Spleen (tissue), 11 donors: Measurements from ENCODE around the gene PRPH2. TPM values are rescaled to one million over a fixed set of nuclear protein-coding genes. Genes with fewer than 3 reads are reported as not detected.

Experiments
- DNase-seq: peaks from one replicate; pipeline ENCODE4 v3.0.0-alpha.2; 2020
- H3K27ac ChIP-seq, 8 donors: fragments of 200-600 bp; sonication (generic) in 7 of 8; 1 replicate in 4 of 8; 2 replicates in 4 of 8; pipeline versions ENCODE4 v1.5.0 to v1.8.0; 2016 to 2021; ENCODE audit warnings: inconsistent platforms in 4 of 8, mild to moderate bottlenecking in 4 of 8, moderate library complexity in 1 of 8
- H3K27me3 ChIP-seq, 7 donors: fragments of 200-600 bp; sonication (generic) in 6 of 7; replicated peaks in 1 of 7; 1 replicate in 4 of 7; 2 replicates in 3 of 7; pipeline versions ENCODE4 v1.5.0 to v1.8.0; 2016 to 2021; ENCODE audit warnings: inconsistent platforms in 3 of 7, mild to moderate bottlenecking in 1 of 7
- H3K36me3 ChIP-seq, 6 donors: fragments of 200-600 bp; sonication (generic) in 5 of 6; 1 replicate in 4 of 6; 2 replicates in 2 of 6; pipeline versions ENCODE4 v1.5.0 to v1.8.0; 2016 to 2021; ENCODE audit warnings: inconsistent platforms in 2 of 6
- H3K4me1 ChIP-seq, 6 donors: fragments of 200-600 bp; sonication (generic) in 5 of 6; 1 replicate in 3 of 6; 2 replicates in 3 of 6; pipeline versions ENCODE4 v1.5.0 to v1.8.0; 2016 to 2021; ENCODE audit warnings: inconsistent platforms in 3 of 6
- H3K4me3 ChIP-seq, 8 donors: fragments of 200-600 bp; sonication (generic) in 7 of 8; 1 replicate in 4 of 8; 2 replicates in 4 of 8; pipeline versions ENCODE4 v1.5.0 to v1.8.0; 2016 to 2021; ENCODE audit warnings: inconsistent platforms in 4 of 8, mild to moderate bottlenecking in 4 of 8, moderate library complexity in 2 of 8
- H3K9me3 ChIP-seq, 8 donors: fragments of 200-600 bp; sonication (generic) in 7 of 8; 1 replicate in 4 of 8; 2 replicates in 4 of 8; pipeline versions ENCODE4 v1.5.0 to v1.8.0; 2016 to 2021; ENCODE audit warnings: inconsistent platforms in 4 of 8
- POLR2A ChIP-seq, 3 donors: fragments of 450-650 bp; IDR thresholded peaks; one replicate each; pipeline ENCODE4 v1.5.1; 2017; ENCODE audit warnings: antibody characterized with exemption in 3 of 3, mild to moderate bottlenecking in 1 of 3
- POLR2AphosphoS5 ChIP-seq, 3 donors: sonication (generic); formaldehyde crosslinking; IDR thresholded peaks; one replicate each; pipeline ENCODE4 v1.5.1; 2017; ENCODE audit warnings: antibody characterized with exemption in 3 of 3
- WGBS, 5 donors: extraction: QIAGEN DNeasy Blood & Tissue Kit in 3 of 5; methylation state at CpG; one replicate each; pipeline versions ENCODE4 v1.1.5 to v1.1.7; 2013 to 2018; 5-methylcytosine and 5-hydroxymethylcytosine counted together
- intact Hi-C: fragments of 100-400 bp; cut with DNase I; formaldehyde crosslinking; loops from one replicate; pipeline ENCODE4 v1.15.0; 2023; ENCODE audit warnings: low total_unique reads
- polyA plus RNA-seq, 3 donors: library from polyadenylated mRNA; stranded (reverse); fragments of 200-250 nt; gene quantifications; one replicate each; pipeline ENCODE4 v1.2.1, GENCODE V29; 2013
- total RNA-seq, 7 donors: library from RNA; depleted of rRNA in 3 of 7; stranded (reverse); fragments of >200 nt in 3 of 7; fragmentation: NEBNext Ultra II Directional in 4 of 7; extraction: Animal tissue kit (Norgen Biotek cat#: 25700) in 4 of 7; gene quantifications; one replicate each; pipeline versions ENCODE4 v1.1.0 to v1.2.1, GENCODE V29; 2016 to 2021
- TF ChIP-seq, protein P1 (sequence below), 11 experiments: fragments of 200-600 bp in 7 of 11; fragments of 450-650 bp in 4 of 11; sonication (generic) in 4 of 11; IDR thresholded peaks in 8 of 11; conservative IDR thresholded peaks in 3 of 11; 1 replicate in 7 of 11; 2 replicates in 4 of 11; pipeline versions ENCODE4 v1.4.0 to v1.8.0; 2016 to 2021; ENCODE audit warnings: antibody characterized with exemption in 11 of 11, inconsistent platforms in 4 of 11, mild to moderate bottlenecking in 1 of 11
- donor health status: healthy with polysubstance abuse.
- donor health status: DM: no; HTN: no; CAD: no; lungs with moderate emphysema.
- donor health status: DM: no; HTN: no; CAD: no.
- donor health status: Bipolar disorder and iron deficiency.
- donor health status: healthy.
- donor health status: DM: no; HTN: no; CAD: no.
- donor health status: DM: yes; HTN: yes; CAD: no.

PRPH2 gene
- total and polyA plus RNA-seq, 10 donors = 0.27 to 1.8 (median 0.73) TPM

DNA sequence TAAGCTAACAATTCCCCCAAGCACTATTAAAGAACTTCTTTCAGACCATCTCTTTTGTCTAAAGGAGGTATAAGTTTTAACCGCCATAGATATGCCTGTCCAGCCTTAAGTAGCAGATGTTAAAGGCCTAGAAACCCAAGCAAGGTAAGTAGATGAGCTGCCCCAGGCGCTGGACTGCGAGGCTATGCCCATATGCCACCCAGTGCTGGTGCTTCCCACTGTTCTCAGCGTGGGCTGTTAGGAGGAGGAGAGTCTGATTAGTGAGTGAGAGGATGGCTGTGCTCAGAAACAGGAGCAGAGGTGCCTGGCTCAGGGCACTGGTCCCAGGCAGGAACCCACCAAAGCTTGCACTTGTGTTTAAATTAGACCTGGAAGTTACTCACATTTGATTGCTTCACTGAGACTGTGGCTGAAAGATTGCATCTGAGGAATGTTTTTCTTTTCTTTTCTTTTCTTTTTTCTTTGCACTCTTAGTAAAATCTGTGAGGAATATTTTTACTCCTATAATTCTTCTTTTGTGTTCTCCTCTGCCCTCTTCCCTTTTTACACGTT, 32.2 kb downstream of the PRPH2 start:
- 91 to 98% (median 93%) methylated on average over 5 of the region's 5 CpGs for WGBS, 5 donors

DNA sequence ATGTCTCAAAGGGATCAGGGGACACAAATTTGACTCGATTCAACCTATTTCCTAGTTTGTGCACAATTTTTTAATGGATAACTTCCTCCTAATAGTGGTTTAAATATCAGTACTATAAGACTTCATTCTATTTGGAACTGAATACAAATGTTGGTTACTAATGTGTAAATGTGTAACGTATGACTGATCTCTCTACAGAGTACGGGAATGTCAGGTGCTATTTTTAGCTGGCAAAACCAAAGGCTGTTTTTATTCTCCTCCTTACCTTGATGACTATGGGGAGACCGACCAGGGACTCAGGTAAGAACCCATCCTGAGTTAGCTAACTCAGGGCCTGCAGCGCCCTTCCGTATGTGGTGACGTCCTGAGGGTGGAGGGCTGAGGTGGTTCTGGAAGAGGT, 33.0 kb downstream of the PRPH2 start:
- H3K36me3 ChIP-seq = peaks cover 3 to 99% (median 85%) of the 10 kb centered on the region in 6 donors

More for the DNA sequence above, 32.2 kb downstream of the PRPH2 start:
- peak overlapping the region in 2 of 8 donors; percentile 2 to 55 for H3K27ac ChIP-seq
- peaks cover 0 to 16% (median 5%) of the 10 kb centered on the region in 6 donors for H3K4me1 ChIP-seq
- H3K27me3 ChIP-seq = no peaks in the 10 kb centered on the region
- no peak for DNase-seq
- no peak overlapping the region for H3K4me3 ChIP-seq
- H3K36me3 ChIP-seq = peaks cover 3 to 99% (median 78%) of the 10 kb centered on the region in 6 donors
- no peaks in the 10 kb centered on the region for H3K9me3 ChIP-seq
- TF ChIP-seq POLR2A (IDR thresholded peaks at IDR 0.05) (no peak), POLR2AphosphoS5 (IDR thresholded peaks at IDR 0.05) (no peak)
- TF ChIP-seq, protein P1, sequence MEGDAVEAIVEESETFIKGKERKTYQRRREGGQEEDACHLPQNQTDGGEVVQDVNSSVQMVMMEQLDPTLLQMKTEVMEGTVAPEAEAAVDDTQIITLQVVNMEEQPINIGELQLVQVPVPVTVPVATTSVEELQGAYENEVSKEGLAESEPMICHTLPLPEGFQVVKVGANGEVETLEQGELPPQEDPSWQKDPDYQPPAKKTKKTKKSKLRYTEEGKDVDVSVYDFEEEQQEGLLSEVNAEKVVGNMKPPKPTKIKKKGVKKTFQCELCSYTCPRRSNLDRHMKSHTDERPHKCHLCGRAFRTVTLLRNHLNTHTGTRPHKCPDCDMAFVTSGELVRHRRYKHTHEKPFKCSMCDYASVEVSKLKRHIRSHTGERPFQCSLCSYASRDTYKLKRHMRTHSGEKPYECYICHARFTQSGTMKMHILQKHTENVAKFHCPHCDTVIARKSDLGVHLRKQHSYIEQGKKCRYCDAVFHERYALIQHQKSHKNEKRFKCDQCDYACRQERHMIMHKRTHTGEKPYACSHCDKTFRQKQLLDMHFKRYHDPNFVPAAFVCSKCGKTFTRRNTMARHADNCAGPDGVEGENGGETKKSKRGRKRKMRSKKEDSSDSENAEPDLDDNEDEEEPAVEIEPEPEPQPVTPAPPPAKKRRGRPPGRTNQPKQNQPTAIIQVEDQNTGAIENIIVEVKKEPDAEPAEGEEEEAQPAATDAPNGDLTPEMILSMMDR (IDR thresholded peaks at IDR 0.05 in 8 of 11, conservative IDR thresholded peaks at IDR 0.05 in 3 of 11) = no peak
- intact Hi-C loops = no loop called here

DNA sequence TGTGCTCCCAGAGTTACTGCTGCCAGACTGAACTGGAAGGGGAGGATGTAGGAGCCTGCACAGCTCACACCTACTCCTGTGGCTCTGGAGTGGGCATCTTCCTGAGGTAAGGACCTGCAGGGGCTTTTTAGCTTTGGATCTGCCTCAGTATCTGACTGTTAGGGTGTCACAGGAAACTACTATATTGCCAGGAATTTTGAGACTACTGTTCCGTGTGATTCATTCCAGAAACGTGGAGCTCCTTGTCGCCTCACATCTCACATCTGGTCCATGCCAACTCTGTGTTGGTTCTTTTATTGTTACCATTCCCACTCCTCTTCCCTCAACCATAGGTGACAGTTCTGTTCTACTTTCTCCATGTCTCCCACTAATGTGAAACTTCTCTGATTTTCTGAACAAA, 34.1 kb downstream of the PRPH2 start:
- WGBS, 5 donors = 81 to 97% (median 87%) methylated on average over 3 of the region's 3 CpGs
- no peak for DNase-seq
- H3K36me3 ChIP-seq = peaks cover 3 to 99% (median 91%) of the 10 kb centered on the region in 6 donors
- intact Hi-C loops = no loop called here
- no peaks in the 10 kb centered on the region for H3K9me3 ChIP-seq
- no peaks in the 10 kb centered on the region for H3K27me3 ChIP-seq
- H3K27ac ChIP-seq = no peak overlapping the region
- peaks cover 0 to 6% (median 0%) of the 10 kb centered on the region in 6 donors for H3K4me1 ChIP-seq
- H3K4me3 ChIP-seq = no peak overlapping the region
- no peak for TF ChIP-seq POLR2A (IDR thresholded peaks at IDR 0.05)
- no peak for TF ChIP-seq POLR2AphosphoS5 (IDR thresholded peaks at IDR 0.05)
- TF ChIP-seq, protein P1 (IDR thresholded peaks at IDR 0.05 in 8 of 11, conservative IDR thresholded peaks at IDR 0.05 in 3 of 11) = no peak

More for the DNA sequence above, 33.0 kb downstream of the PRPH2 start:
- no peaks in the 10 kb centered on the region for H3K27me3 ChIP-seq
- intact Hi-C loops = no loop called here
- no peak for TF ChIP-seq POLR2AphosphoS5 (IDR thresholded peaks at IDR 0.05)
- H3K4me1 ChIP-seq = peaks cover 0 to 16% (median 5%) of the 10 kb centered on the region in 6 donors
- H3K27ac ChIP-seq = peak overlapping the region in 1 of 8 donors; percentile 55
- H3K4me3 ChIP-seq = no peak overlapping the region
- WGBS, 5 donors = 87 to 97% (median 93%) methylated on average over 7 of the region's 7 CpGs
- DNase-seq = no peak
- H3K9me3 ChIP-seq = no peaks in the 10 kb centered on the region

DNA sequence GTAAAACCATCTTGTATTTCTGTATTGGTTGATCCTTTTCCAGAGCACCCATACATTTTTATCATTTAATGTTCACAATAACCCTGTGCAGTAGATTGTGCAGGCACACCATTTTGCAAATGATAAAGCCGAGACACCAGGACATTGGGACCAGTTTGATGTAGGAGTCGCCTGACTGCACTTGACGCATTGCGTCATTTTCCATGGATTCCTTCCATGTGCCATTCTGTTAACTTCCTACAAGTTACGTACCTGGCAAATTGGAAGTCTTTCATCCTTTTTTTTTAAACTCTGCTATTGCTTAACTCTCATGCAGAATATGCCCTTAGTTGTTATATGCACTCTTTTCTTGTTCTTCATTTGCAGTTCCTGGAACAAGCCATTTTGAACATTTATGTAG, 43.0 kb downstream of the PRPH2 start:
- intact Hi-C loops = no loop called here
- Histone ChIP-seq H3K27ac (no peak overlapping the region), H3K4me3 (no peak overlapping the region), H3K27me3 (no peaks in the 10 kb centered on the region), H3K4me1 (no peaks in the 10 kb centered on the region), H3K9me3 (no peaks in the 10 kb centered on the region), H3K36me3 (peaks cover 5 to 100% (median 98%) of the 10 kb centered on the region in 6 donors)
- DNase-seq = no peak
- TF ChIP-seq POLR2A (IDR thresholded peaks at IDR 0.05) (no peak), POLR2AphosphoS5 (IDR thresholded peaks at IDR 0.05) (no peak)
- TF ChIP-seq, protein P1 (IDR thresholded peaks at IDR 0.05 in 8 of 11, conservative IDR thresholded peaks at IDR 0.05 in 3 of 11) = no peak
- WGBS, 5 donors = 89 to 95% (median 94%) methylated on average over 5 of the region's 5 CpGs
